ENCODE measurements around the gene PTGER3.

DNA sequence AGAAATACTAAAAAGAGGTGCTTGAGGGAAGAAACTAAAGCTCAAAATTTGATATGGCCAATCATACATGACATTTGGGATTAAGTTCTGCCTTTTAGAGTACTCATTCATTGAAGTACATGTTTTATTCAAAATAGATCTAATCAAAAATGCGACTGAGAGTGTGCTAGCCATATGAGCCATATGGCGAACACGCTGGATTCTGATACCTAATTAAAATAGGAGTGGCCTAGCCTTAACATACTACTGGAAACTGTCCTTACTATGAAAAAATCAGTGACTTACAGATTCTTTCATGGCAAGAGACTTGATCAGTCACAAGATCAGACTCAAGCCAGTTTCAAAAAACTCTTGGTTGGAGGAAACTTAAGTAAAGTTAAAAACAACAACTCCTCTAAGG lies 73.9 kb downstream of the PTGER3 start:
- TF ChIP-seq, protein P1, sequence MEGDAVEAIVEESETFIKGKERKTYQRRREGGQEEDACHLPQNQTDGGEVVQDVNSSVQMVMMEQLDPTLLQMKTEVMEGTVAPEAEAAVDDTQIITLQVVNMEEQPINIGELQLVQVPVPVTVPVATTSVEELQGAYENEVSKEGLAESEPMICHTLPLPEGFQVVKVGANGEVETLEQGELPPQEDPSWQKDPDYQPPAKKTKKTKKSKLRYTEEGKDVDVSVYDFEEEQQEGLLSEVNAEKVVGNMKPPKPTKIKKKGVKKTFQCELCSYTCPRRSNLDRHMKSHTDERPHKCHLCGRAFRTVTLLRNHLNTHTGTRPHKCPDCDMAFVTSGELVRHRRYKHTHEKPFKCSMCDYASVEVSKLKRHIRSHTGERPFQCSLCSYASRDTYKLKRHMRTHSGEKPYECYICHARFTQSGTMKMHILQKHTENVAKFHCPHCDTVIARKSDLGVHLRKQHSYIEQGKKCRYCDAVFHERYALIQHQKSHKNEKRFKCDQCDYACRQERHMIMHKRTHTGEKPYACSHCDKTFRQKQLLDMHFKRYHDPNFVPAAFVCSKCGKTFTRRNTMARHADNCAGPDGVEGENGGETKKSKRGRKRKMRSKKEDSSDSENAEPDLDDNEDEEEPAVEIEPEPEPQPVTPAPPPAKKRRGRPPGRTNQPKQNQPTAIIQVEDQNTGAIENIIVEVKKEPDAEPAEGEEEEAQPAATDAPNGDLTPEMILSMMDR (IDR thresholded peaks at IDR 0.05; ENCODE audit: low read depth, low read length, missing input control), result no peak
- TF ChIP-seq, protein P2, sequence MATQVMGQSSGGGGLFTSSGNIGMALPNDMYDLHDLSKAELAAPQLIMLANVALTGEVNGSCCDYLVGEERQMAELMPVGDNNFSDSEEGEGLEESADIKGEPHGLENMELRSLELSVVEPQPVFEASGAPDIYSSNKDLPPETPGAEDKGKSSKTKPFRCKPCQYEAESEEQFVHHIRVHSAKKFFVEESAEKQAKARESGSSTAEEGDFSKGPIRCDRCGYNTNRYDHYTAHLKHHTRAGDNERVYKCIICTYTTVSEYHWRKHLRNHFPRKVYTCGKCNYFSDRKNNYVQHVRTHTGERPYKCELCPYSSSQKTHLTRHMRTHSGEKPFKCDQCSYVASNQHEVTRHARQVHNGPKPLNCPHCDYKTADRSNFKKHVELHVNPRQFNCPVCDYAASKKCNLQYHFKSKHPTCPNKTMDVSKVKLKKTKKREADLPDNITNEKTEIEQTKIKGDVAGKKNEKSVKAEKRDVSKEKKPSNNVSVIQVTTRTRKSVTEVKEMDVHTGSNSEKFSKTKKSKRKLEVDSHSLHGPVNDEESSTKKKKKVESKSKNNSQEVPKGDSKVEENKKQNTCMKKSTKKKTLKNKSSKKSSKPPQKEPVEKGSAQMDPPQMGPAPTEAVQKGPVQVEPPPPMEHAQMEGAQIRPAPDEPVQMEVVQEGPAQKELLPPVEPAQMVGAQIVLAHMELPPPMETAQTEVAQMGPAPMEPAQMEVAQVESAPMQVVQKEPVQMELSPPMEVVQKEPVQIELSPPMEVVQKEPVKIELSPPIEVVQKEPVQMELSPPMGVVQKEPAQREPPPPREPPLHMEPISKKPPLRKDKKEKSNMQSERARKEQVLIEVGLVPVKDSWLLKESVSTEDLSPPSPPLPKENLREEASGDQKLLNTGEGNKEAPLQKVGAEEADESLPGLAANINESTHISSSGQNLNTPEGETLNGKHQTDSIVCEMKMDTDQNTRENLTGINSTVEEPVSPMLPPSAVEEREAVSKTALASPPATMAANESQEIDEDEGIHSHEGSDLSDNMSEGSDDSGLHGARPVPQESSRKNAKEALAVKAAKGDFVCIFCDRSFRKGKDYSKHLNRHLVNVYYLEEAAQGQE (IDR thresholded peaks at IDR 0.05), result no peak
- TF ChIP-seq SP1 (IDR thresholded peaks at IDR 0.05) (no peak), JUND (IDR thresholded peaks at IDR 0.05) (no peak), RAD21 (IDR thresholded peaks at IDR 0.05) (no peak), TAF1 (conservative IDR thresholded peaks at IDR 0.05) (no peak)

Data from liver (tissue), 3 donors.